Glomerular visceral epithelial cell (primary cell): Measurements from ENCODE around the gene LMNTD1.
"Not testable (repeated sequence)": the region's sequence is repeated elsewhere in the genome, so short reads cannot be mapped to it uniquely, and the experiment has no call there.

Source experiments
- DNase-seq: peaks from one replicate; pipeline ENCODE4 v3.0.0-alpha.2; 2016; ENCODE audit errors: extremely low spot score

The LMNTD1 gene

GRCh38 chr12:25491396-25492325, 61.4 kb downstream of the LMNTD1 start:
- no peak for DNase-seq

- DNase-seq = not testable (repeated sequence)
These were observed 63.9 kb downstream of the LMNTD1 start for GRCh38 chr12:25488956-25489870.

- DNase-seq = no peak
These were observed 70.5 kb downstream of the LMNTD1 start for GRCh38 chr12:25482625-25483024.

DNA sequence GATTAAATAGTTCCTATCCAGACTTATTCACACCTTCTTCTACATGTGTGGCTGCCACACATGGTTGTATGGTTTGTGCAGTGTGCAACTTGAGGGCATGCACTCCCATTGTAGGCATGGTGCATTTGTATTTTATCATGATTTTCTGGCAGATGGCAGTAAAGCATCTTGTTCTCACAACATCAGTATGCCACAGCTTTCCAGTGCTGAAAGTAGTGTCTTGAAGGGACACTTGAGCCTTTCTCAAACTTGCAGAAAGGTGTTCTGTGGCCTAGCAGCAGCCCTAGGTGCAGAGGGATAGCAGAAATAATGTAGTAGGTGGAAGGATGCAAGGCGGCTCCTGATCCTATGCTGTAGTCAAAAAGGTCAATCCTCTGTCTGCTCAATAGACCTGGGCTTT, 72.9 kb downstream of the LMNTD1 start:
- no peak for DNase-seq

DNA sequence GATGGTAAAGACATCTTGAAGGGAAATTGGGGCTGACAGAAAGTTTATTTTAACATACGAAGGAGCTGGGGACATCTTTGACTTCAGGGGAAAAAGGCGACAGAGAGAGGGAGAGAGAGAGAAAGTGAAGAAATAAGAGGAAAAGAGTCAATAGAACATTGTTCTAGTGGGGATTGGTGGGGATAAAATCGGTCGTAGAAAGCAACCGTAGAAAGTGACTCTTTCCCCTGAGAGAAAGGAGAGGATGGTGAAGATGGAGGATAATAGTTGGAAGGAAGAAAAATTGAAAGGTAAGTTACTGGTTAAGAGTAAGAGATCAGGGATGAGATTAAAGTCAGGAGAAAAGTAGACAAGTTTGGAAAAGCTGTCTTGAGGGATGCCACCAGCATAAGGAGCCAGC, 75.9 kb downstream of the LMNTD1 start:
- no peak for DNase-seq

DNA sequence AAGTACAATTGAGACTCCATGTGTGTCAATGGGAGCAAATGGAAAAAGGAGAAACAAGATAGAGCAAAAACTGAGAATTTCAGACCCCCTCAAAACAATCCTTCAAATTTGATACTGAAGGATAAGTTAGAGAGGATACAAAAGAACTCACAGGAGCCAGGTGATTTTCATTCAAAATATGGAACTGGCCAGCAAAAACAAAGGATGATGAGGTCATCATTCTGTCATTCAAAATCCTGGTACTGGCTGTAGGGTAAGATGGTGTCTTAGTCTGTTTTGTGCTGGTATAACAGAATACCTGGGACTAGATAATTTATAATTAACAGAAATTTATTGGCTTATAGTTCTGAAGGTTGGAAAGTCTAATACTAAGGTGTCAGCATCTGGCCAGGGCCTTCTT, 80.6 kb downstream of the LMNTD1 start:
- DNase-seq = no peak

GRCh38 chr12:25469861-25470260, 83.2 kb downstream of the LMNTD1 start:
- no peak for DNase-seq

- no peak for DNase-seq
These were observed 83.7 kb downstream of the LMNTD1 start for GRCh38 chr12:25469368-25469767.

GRCh38 chr12:25463521-25463920, 89.6 kb downstream of the LMNTD1 start:
- DNase-seq = no peak

DNA sequence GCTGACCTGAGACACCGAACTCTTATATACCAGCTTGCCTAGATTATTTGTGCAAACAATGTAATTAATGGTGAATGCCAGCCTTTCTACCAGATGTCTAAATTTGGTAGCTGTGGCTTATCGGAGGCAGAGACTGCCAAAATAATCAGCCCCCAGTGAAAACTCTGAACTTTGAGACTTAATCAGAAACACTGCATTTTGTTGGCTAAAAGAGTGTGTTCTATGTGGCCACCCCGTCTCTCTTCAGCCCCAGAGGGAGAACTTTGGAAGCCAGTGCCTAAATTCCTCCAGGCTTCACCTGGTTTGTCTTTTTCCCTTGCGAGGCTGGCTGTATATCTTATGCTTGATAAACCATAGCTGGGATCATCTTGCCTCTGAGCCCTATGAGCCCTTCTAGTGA, 90.1 kb downstream of the LMNTD1 start:
- DNase-seq = no peak

DNA sequence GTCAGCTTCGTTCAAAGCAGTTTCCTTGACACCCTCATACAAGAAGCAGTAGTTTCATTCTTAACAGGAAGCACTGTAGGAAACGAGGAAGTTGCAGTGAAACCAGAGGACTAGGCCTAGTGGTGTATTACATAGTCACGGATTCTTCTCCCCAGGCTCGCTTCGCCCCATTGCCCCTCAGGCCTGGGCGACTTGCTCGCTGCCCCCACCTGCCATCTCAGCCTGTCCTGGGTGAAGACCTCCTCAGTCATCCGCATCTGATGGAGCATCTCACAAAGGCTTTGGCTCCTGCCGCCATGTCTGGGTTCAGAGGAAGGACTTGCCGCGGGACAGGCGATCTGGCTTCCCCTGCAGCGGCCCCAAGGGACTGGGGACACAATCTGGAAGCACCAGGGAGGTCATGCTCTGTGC, 93.5 kb downstream of the LMNTD1 start:
- DNase-seq = no peak

DNA sequence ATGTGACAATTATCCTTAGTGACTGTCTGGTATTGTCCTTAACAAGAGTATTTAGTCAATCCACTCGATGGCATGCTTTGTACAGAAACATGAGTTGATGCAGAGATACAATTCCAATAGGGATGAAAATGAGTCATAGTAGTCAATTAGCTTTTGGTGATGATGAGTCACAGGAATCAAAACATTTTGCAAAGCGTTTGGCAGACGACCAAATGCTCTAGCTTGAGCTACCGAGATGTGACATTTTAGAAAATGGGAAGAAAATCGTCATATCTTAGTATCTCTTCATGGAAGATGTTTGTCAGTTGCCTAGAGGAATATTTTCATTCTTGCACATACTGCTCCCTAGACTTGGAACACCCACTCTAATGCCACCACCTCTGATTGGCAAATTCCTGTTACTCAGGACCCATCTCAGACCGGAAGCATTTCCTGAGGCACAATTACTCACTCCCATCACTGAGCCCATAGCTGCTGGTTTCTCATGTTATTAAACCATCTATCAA, 95.0 kb downstream of the LMNTD1 start:
- DNase-seq = peak; percentile 85

DNA sequence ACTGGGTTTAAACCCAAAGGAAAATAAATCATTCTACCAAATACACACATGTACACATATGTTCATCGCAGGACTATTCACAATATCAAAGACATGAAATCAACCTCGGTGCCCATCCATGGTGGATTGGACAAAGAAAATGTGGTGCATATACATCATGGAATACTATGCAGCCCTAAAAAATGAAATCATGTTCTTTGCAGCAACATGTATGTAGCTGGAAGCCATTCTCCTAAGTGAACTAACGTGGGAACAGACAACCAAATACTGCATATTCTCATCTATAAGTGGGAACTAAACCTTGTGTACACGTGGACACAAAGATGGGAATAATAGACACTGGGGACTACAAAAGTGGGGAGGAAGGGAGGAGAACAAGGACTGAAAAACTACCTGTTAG, 96.6 kb downstream of the LMNTD1 start:
- no peak for DNase-seq

DNA sequence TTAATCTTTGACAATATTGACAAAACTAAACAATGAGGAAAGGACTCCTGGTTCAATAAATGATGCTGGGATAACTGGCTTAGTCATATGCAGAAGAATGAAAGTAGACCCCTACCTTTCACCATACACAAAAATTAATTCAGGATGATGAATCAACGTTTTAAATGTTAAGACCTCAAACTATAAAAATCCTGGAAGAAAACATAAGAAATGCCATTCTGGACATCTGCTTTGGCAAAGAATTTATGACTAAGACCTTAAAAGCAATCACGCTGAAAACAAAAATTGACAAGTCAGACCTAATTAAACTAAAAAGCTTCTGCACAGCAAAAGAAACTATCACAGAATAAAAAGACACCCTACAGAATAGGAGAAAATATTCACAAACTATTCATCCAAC, 97.4 kb downstream of the LMNTD1 start:
- DNase-seq = no peak

DNA sequence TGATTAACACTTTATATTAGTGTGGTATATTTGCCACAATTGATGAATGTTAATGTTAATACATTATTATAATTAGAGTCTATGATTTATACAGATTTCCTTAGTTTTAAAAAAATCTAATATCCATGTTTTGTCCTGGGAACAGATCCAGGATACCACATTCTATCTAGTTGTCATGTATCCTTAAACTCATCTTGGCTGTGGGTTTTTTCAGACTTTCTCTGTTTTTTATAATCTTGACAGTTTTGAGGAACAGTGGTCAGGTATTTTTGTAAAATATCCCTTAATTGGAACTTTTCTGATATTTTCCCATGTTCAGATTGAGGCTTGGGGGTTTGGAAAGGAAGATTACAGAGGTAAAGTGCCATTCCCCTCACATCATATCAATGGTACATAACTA, 104.1 kb downstream of the LMNTD1 start:
- no peak for DNase-seq

DNA sequence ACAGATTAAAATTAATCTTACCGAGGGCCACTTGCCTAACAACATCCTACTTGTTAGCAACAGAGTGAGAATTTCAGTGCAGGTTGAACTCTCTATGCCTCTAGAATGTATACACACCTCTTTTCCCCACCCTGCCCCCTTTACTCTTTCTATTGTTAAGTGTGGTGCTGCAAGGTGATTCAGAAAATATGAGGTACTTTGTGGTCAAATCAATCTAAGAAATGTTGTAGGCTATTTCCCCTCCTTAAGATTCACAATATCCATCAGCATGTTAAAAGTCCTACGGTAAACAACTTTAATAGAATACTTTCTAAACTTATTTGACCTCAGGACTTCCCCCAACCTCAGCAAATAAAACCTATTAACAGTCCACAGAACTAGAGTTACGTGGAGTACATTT, 106.0 kb downstream of the LMNTD1 start:
- no peak for DNase-seq

DNA sequence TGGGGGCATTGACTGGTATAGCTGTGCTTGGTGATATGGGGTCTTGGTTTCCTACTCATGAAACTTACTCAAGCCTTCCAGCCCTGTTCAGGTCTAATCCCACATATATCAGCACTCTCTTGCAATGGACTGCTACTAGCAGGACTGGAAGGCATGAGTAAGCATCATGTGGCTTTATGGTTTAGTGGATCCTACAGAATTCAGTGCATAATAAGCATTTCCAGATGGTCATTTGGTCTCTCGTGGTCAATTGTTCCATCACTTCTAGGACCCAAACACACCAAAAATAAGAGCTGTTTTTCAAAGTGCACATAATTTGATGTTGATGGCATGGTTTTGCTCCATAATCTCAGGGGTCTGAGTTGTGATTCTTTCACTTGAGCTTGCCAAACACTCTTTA, 114.4 kb downstream of the LMNTD1 start:
- DNase-seq = peak; percentile 52

DNA sequence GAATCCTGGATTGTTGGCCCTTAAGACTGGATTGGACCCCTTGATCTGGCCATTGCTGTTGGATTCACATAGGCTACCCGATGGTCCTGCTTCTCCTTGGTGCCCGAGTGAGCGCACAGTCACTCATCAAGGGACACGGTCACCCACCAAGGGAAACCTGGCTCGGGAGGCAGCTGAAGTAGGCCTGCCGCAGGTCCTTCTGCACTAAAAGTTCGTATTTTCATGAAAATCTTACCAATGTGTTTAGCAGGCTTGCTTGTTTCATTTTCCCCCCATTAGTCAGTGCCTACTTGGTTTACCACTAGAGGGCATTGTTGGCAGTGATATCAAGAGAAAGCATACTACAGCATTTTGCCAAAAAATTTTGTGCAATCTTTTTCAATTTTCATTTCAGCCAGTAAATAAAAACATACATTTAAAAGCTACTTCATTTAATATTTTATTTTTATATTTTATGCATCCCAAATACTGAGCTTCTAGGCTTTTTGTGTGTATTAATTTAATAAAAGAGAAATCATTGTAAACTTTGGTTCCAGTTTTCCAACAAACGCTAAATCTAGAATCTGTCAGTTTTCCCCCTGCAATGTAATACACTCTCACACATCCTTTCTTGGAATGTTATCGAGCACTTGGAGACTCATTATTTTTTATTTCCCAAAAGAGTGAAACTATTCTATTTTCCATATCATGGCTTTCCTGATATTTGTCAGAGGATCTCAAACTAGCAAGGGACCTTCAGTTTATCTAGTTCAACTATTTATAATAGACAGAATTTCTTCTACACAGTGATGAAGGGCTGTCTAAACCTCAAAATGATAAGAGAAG, 116.7 kb downstream of the LMNTD1 start:
- DNase-seq = peak; percentile 68

GRCh38 chr12:25435431-25435830, 117.7 kb downstream of the LMNTD1 start:
- DNase-seq = no peak

GRCh38 chr12:25434515-25434914, 118.6 kb downstream of the LMNTD1 start:
- no peak for DNase-seq

DNA sequence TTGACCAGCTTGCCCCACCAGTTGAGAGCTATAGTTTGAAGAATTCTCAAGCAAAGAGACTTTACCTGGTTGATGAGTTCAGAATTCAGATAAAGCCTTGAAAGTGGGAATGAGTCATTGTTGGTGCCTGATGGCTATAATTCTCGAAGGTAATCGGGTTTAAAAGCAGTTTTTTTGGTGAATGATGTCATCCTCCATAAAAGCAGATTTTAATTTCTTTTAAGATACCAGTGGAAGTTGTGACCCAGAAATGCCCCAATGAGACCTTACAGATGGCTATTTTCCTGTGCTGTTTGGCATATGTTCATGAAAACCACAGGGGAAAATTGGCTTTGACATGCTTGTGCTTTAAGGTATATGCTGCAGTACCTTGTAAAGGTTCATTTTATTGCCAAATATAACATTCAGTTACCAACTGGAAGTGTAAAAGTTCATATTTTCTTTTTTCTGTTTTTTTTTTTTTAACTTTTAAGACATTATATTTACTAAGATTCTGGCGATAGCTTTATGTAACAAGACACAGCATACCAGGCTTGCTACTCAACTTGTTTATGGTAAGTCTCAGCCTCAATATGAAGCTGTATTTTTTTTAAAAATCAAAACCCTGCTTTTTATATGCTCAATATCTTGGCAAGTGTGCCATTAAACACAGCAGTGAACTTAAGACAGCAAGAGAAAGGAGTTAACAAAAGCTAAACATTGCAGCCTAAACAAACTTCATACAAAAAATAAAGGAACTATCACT, 119.3 kb downstream of the LMNTD1 start:
- peak; percentile 53 for DNase-seq
